Calu3 (cell line): ENCODE results near the gene DMAC2L. TPM values are rescaled to one million over a fixed set of nuclear protein-coding genes. Genes with fewer than 3 reads are reported as not detected.
"Not testable (repeated sequence)": the region's sequence is repeated elsewhere in the genome, so short reads cannot be mapped to it uniquely, and the experiment has no call there.

Source experiments
- BruUV-seq: library from RNA; stranded (reverse); fragments of 400-500 nt; replicated peaks from 2 replicates; lab custom pipeline; 2021; lab: Mats Ljungman, UMichigan
- CTCF ChIA-PET: fragments of 300-600 bp; sonication (Branson Sonifier 250); formaldehyde crosslinking; loops from one replicate; lab custom pipeline; 2022; ENCODE audit warnings: antibody characterized with exemption; lab: Charles Lee
- DNase-seq: peaks from one replicate; pipeline ENCODE4 v3.0.0; 2022
- H3K27ac Mint-ChIP-seq: one replicate; pipeline ENCODE4 v1.8.0; 2022; ENCODE audit warnings: mixed read lengths; ENCODE audit not compliant: unreplicated experiment
- H3K27me3 Mint-ChIP-seq: one replicate; pipeline ENCODE4 v1.8.0; 2022; ENCODE audit warnings: mixed read lengths; ENCODE audit not compliant: unreplicated experiment
- H3K36me3 Mint-ChIP-seq: one replicate; pipeline ENCODE4 v1.8.0; 2022; ENCODE audit warnings: mild to moderate bottlenecking, moderate library complexity, mixed read lengths; ENCODE audit not compliant: insufficient read depth, unreplicated experiment
- H3K4me1 Mint-ChIP-seq: one replicate; pipeline ENCODE4 v1.8.0; 2022; ENCODE audit warnings: mild to moderate bottlenecking, low read depth, mixed read lengths; ENCODE audit not compliant: unreplicated experiment
- H3K4me3 Mint-ChIP-seq: one replicate; pipeline ENCODE4 v1.8.0; 2022; ENCODE audit warnings: mild to moderate bottlenecking, low read depth, moderate library complexity, mixed read lengths; ENCODE audit not compliant: unreplicated experiment
- H3K9me3 Mint-ChIP-seq: one replicate; pipeline ENCODE4 v1.8.0; 2022; ENCODE audit warnings: low read depth, mixed read lengths; ENCODE audit not compliant: unreplicated experiment
- intact Hi-C: fragments of 100-400 bp; cut with micrococcal nuclease; formaldehyde crosslinking; loops from one replicate; pipeline ENCODE4 v1.10.0; 2022; ENCODE audit not compliant: unreplicated experiment
- total RNA-seq: library from RNA; stranded (reverse); gene quantifications from 2 replicates; pipeline ENCODE4 v1.2.3, GENCODE V29; 2022
- TF ChIP-seq, protein P1 (sequence below): fragments of 200-600 bp; IDR thresholded peaks from one replicate; pipeline ENCODE4 v1.8.0; 2022; ENCODE audit warnings: antibody characterized with exemption; ENCODE audit not compliant: unreplicated experiment

Gene DMAC2L
- total RNA-seq, 1 experiment from 2014 or later = 21.2 TPM

DNA sequence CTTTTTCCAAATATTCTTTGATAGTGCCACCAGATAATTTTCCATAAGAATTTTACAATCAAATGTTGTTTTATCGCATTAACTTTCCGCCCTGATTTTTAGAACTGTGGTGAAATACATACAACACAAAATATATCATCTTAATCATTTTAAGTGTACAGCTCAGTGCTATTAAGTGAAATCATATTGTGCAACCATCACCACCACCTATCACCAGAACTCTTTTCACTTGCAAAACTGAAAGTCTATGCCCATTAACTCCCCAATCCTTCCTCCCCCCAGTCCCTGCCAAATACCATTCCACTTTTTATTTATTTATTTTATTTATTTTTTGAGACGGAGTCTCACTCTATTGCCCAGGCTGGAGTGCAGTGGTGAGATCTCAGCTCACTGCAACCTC, 48.0 kb downstream of the DMAC2L start:
- Mint-ChIP-seq H3K4me1 (peaks cover 18% of the 10 kb centered on the region), H3K36me3 (no peaks in the 10 kb centered on the region), H3K9me3 (no peaks in the 10 kb centered on the region), H3K27me3 (no peaks in the 10 kb centered on the region), H3K4me3 (no peak overlapping the region), H3K27ac (no peak overlapping the region)
- BruUV-seq = no TSS peak
- CTCF ChIA-PET = interaction anchor here (0.5 to 0.6 kb wide), 2 partner anchors 25 to 104 kb away, joined by 3 to 5 read pairs; no protein-coding TSS in a partner anchor
- TF ChIP-seq, protein P1, sequence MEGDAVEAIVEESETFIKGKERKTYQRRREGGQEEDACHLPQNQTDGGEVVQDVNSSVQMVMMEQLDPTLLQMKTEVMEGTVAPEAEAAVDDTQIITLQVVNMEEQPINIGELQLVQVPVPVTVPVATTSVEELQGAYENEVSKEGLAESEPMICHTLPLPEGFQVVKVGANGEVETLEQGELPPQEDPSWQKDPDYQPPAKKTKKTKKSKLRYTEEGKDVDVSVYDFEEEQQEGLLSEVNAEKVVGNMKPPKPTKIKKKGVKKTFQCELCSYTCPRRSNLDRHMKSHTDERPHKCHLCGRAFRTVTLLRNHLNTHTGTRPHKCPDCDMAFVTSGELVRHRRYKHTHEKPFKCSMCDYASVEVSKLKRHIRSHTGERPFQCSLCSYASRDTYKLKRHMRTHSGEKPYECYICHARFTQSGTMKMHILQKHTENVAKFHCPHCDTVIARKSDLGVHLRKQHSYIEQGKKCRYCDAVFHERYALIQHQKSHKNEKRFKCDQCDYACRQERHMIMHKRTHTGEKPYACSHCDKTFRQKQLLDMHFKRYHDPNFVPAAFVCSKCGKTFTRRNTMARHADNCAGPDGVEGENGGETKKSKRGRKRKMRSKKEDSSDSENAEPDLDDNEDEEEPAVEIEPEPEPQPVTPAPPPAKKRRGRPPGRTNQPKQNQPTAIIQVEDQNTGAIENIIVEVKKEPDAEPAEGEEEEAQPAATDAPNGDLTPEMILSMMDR = no peak
- no peak for DNase-seq
- intact Hi-C loops = no loop called here

DNA sequence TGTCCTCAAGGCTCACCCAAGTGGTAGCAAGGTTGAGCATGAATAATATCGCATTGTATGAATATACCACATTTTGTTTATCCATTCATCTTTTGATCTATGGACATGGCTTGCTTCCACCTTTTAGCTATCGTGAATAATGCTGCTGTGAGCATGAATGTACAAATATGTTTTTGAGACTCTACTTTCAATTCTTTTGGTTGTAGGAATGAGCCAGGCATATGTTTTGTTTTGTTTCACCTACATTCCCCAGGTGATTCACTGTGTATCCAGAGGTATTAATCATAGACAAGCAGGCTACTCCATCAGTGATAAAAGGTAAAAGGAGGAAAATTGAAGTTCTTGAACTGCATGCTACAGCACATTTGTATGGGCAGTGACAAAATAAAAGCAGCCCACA, 48.7 kb downstream of the DMAC2L start:
- intact Hi-C loops = no loop called here
- CTCF ChIA-PET = no interaction called here
- no peaks in the 10 kb centered on the region for H3K36me3 Mint-ChIP-seq
- H3K4me1 Mint-ChIP-seq = peaks cover 16% of the 10 kb centered on the region
- no peaks in the 10 kb centered on the region for H3K9me3 Mint-ChIP-seq
- DNase-seq = no peak
- no peak overlapping the region for H3K27ac Mint-ChIP-seq
- TF ChIP-seq, protein P1 = no peak
- no peaks in the 10 kb centered on the region for H3K27me3 Mint-ChIP-seq
- H3K4me3 Mint-ChIP-seq = no peak overlapping the region
- no TSS peak for BruUV-seq

DNA sequence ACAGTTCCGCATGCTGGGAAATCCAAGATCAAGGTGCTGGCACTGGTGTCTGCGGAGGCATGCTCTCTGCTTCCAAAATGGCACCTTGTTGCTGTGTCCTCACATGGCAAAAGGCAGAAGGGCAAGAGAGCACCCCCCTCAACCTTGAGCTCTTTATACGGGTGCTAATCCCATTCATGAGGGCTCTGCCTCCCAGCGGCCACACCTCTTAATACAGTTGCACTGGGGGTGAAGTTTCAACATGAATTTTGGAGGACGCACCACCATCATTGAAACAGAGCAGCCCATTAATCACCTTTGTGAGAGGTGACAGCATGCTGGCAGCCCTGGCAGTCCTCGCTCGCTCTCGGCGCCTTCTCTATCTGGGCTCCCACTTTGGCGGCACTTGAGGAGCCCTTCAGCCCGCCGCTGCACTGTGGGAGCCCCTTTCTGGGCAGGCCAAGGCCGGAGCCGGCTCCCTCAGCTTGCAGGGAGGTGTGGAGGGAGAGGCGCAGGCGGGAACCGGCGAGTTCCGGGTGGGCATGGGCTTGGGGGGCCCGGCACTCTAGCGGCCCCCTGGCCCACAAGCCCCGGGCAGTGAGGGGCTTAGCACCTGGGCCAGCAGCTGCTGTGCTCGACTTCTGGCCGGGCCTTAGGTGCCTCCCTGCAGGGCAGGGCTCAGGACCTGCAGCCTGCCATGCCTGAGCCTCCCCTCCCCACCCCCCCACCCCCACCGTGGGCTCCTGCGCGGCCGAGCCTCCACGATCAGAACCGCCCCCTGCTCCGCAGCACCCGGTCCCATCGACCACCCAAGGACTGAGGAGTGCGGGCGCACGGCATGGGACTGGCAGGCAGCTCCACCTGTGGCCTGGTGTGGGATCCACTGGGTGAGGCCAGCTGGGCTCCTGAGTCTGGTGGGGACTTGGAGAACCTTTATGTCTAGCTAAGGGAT, 49.6 kb downstream of the DMAC2L start:
- BruUV-seq, H3K27ac Mint-ChIP-seq, H3K9me3 Mint-ChIP-seq, H3K27me3 Mint-ChIP-seq, DNase-seq, CTCF ChIA-PET, intact Hi-C loops, H3K4me3 Mint-ChIP-seq, H3K36me3 Mint-ChIP-seq: not testable (repeated sequence)
- peaks cover 24% of the 10 kb centered on the region for H3K4me1 Mint-ChIP-seq

DNA sequence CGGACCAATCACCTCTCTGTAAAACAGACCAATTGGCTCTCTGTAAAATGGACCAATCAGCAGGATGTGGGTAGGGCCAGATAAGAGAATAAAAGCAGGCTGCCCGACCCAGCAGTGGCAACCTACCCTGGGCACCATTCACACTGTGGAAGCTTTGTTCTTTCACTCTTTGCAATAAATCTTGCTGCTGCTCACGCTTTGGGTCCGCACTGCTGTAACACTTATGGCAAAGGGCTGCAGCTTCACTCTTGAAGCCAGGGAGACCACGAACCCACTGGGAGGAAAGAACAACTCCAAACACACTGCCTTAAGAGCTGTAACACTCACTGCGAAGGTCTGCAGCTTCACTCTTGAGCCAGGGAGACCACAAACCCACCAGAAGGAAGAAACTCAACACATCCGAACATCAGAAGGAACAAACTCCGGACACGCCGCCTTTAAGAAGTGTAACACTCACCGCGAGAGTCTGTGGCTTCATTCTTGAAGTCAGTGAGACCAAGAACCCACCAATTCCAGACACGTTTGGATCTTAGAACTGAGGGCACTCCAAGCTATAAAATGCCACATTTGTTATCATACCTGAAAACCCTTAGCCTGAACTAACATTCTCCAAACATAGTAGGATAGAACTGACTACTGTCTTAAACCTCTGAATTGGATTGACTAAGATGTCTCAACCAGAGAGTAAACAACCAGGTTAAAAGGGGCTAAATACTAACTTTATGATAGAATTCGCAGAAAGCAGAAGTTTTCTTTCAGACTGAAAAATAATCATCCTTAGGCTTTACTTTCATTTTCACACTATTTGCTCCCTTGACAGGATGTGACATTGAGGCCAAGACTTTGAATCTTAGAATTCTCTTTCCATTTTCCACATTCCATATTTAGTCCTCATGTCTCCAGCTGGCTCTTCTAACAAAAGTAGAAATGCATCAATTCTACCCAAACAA, 50.9 kb downstream of the DMAC2L start:
- peaks cover 26% of the 10 kb centered on the region for H3K4me1 Mint-ChIP-seq
- H3K4me3 Mint-ChIP-seq = no peak overlapping the region
- TF ChIP-seq, protein P1 = no peak
- CTCF ChIA-PET = no interaction called here
- no peaks in the 10 kb centered on the region for H3K36me3 Mint-ChIP-seq
- H3K9me3 Mint-ChIP-seq = no peaks in the 10 kb centered on the region
- DNase-seq = no peak
- intact Hi-C loops = no loop called here
- H3K27ac Mint-ChIP-seq = no peak overlapping the region
- no TSS peak for BruUV-seq
- H3K27me3 Mint-ChIP-seq = no peaks in the 10 kb centered on the region
